Stimulated activated CD8-positive, alpha-beta memory T cell treated with anti-CD3 and anti-CD28 coated beads, Interleukin-7, amount 100 ng/mL, for 24 hours (primary cell): ENCODE measurements around the gene KDM4B.
A peak's percentile ranks its signal among the peaks of the same experiment; 100 is the strongest.

Experiments
- DNase-seq: peaks from one replicate; pipeline ENCODE4 v3.0.0-alpha.2; 2020; ENCODE audit warnings: low read depth

Gene KDM4B

DNA sequence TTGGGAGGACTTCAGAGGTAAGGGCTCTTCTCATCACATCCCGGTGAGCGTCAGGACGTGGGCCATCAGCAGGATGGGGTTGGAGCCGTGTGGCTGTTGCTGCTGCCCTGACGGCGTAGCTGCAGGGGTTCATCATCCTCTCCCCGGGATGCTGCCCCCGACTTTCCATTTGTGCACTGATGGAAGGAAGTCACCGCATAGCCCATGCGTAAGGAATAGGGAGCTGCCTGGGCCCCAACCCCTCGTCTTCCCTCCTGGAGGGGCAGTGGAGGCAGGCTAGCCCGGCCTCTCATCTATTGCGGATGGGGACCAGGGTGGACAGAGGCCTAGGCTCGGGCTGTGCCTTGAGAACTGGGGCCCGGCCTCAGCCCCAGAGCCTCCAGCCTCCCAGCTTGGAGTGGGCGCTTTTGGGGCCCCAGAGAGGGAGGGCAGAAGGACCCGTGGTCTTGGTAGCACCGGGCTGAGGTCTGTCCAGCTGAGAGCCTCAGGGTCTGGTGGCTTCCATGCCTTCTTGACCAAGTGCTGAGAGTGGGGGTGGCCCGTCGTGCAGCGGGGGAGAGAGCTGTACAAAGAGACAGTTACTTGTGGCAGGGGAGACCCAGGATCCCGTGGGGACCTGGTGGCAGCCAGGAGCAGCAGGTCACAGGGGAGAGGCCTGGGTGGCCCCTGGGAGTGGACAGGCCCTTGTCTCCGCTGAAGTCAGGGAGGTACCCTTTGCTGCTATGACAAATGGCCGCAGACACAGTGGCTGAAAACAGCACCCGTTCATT is 44.0 kb downstream of the KDM4B start:
- DNase-seq, result no peak

DNA sequence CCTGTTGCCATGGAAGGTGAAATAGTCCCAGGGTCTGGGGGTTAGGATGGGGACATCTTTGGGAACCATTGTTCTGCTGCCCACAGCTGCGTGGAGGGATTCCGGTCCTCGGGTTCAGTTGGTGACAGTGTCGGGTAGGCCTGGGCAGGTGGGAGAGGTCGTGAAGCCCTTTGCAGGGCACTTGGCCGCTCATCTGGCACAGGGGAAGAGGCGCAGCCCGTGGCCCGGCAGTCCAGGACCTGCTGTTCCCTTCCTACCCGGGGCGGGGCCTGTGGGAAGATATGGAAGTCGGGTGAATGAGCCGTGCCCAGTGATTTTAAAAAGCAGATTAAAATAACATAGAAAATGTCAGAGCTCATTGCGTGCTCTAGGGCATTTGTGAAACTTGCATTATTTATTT is 44.8 kb downstream of the KDM4B start:
- DNase-seq, result no peak

DNA sequence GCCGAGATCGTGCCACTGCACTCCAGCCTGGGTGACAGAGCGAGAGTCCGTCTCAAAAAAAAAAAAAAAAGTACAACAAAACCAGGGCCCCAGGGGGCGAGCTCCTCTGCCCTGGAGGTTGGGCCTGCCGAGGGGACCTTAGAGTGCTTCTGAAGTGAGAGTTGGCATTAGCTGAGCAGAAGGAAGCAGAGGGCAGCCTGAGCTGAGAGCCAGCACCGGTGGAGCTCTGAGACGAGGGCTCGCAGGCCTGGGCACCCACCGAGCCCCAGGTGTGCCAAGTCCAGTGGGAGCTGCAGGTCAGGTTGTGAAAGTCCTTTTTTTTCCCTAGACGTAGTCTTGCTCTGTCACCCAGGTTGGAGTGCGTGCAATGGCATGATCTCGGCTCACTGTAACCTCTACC is 46.0 kb downstream of the KDM4B start:
- DNase-seq, result no peak

DNA sequence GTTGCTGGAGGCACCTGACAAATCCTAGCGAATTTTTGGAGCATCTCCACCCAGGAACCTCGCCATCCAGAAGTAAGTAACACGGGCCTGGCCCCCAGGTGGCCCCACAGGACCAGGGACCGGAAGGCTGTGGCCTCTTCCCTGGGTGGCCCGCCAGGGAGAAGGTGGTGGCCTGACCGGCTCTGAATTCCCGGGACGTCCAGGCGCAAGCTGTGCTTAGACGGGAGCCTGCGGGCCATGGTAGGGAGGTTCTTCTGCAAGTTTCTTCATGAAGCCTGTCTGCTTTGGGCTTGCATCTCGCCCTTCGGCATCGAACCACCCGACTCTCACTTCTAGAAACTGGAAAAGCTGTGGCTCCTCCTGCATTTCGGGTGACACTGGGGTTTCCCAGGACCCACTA is 47.4 kb downstream of the KDM4B start:
- no peak for DNase-seq

DNA sequence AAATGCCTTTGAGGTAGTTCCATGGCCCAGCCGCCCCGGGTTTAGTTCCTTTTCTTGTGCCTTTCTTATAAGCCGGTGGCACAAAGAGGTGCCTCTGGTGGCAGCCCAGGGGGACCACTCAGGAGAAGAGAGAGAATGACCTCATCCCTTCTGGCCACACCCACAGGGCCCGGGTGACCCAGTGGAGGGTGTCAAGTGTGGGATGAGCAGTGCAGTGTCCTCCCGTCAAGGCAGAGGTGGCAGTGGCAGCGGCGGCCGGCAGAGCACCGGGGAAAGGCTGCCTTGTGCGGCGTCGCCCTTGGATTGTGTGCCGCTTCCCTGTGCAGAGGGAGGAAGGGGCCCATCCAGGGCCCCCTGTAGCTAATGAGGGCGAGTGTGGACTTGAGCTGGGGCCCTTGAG is 47.9 kb downstream of the KDM4B start:
- DNase-seq, result no peak

DNA sequence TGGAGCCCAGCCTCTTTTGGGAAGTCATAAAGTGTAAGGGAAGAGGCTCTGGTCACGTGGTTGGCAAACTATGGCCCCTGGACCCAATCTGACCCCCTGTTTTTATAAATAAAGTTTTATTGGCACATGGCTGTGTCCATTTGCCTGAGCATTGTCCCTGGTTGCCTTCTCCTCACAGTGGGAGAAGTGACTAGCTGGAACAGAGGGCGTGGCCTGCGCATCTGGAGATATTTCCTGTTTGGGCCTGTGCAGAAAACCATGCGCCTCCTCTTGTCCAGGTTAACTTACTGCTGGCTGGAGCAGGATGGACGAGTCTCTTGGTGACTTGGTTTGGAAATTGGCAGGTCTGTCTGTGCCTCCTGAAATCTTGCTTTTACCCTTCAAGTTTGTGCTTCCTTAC is 48.3 kb downstream of the KDM4B start:
- DNase-seq, result no peak

DNA sequence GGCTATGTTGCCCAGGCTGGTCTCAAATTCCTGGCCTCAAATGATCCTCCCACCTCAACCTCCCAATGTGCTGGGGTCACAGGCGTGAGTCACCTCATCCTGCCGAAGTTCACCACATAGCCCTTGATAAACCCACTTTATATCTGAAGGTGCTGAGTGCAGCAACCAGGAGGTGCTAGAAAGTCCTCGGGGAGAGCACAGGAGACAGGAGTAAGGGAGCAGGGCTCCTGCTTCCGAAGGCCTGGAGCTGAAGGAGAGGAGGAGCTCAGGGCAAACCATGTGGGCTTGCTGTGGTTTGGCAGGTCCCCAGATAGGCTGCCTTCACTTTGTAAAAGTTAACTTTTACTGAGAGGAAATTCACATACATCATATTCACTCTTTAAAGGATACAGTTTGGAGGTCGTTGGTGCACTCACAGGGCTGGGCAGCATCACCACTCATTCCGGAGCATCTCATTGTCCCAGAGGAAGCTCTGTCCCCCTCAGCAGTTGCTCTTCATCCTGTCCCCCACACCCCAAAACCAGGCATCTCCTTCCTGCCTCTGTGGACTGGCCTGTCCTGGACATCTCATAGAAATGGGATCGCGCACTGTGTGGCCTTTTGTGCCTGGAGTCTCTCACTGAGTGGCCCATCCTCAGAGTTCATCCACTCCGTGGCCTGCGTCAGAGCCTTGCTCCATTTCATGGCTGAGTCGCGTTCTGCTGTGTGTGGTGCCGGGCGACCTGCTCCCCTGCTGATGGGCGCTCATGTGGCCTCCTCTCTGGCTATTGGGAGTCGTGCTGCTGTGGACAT is 49.5 kb downstream of the KDM4B start:
- no peak for DNase-seq

DNA sequence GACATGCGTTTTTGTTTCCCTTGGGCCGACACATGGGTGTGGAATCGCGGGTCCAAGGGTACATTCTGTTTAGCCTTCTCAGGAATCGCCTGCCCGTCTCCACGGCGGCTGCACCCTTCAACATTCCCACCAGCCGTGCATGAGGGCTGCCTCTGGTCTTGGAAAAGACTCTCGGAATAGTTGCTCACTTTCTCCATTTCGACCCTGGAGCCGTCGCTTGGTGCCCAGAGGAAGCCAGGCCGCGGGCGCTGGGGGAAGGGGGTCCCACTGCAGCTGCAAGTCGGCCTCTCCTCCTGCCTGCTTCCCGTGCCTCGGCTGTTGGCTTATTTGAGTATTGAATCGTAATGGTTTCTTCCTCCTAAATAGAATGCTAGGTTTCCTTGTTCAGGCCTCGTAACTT is 51.5 kb downstream of the KDM4B start:
- DNase-seq, result no peak

DNA sequence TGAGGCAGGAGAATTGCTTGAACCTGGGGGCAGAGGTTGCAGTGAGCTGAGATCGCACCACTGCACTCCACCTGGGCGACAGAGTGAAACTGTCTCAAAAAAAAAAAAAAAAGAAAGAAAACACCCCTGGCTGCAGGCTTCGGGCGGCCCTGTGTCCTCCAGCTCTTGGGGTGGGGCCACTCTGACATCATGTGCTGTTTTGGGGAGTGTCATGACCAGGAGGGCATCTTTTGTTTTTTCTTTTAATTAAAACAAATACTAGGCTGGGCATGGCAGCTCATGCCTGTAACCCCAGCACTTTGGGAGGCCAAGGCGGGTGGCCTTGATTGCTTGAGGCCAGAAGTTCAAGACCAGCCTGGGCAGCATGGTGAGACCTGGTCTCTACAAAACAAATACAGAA is 52.1 kb downstream of the KDM4B start:
- no peak for DNase-seq

DNA sequence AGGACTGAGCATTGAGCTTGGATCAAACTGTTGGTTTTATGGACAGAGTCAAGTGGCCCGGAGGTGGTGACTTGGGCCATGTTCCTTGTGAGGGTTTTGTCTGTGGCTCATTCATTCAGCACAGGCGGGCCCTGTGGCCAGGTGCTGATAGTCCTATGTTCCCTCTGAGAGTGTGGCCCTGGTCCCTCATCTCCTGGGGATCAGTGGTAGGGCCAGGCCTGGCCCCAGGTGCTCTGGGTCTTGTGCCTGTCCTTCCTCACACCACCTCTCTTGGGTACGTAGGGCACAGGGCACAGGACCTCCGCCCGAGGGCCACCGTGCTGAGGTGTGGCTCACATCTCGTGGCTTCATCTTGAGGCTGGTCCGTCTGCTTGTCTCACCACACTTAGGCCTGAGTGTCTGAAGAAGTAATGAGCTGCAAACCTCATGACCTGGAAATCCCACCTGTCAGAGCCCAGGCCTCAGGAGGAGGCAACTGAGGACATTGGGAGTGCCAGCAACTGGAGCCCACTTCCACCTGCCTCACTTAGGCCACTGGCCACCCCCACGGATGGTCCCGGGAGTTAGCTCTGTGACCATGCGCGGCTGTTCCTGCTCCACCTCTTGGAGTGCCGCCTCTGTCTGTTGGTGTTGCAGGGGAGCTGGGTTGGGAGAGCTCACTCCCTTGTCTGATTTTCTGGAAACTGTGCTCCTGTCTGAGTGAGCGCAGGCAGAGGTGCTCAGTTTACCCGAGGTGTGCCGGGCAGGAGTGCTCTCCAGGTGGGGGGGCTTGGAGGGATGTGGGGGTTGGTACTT is 53.4 kb downstream of the KDM4B start:
- no peak for DNase-seq

DNA sequence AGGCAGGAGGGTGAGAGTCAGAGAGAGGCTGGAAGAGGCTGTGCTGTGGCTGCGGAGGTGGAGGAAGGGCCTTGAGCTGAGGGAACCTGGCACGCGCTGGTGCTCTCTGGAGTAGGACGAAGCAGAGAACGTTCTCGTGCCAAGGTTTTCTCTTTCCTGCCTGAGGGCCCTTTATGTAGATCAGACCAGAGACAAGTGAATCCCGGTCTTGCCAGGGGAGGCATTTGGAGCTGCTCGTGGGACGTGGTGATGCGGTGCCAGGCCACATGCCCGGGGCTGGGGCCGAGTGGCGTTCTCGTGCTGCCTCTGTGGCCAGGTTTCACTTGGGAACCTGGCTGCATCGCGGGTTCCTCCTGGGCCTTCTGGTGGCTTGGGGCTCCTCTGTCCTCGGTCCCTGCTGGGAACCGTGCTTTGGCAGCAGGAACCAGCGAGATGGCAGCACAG is 54.2 kb downstream of the KDM4B start:
- DNase-seq, result no peak

DNA sequence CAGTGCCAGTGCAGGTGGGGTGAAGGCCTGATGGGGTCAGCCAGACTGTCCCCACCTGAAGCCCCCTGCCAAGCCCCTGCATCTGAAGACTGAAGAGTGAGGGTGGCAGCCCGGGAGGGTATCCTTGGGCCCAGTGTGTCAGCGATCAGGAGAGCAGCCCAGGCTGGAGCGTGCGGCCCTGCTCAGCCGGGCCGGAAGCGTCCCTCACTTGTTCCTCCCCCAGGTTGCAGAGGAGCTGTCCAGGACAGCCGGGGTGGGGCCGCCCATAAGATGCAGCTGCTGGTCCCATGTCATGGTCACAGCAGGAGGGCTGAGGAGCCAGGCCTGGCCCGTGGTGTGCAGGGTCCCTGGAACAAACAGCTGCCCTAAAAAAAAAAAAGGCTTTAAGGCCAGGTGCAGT is 55.4 kb downstream of the KDM4B start:
- DNase-seq, result no peak

DNA sequence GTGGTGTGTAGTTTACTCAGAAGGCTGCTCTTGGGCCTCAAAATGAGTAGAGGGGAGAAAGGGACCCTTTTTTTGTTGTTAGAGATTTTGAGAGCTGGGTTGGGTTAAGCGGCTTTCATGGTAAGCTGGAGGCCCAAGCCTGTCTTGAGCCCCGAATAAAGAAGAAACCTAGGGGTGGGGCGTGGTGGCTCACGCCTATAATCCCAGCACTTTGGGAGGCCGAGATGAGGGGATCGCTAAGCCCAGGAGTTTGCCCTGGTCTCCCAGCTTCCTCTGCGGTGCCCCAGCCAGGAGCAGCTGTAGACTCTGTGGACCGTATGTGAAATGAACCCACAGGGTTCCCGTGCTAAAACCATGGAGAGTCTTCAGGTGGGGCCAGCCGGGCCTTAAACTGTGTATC is 56.1 kb downstream of the KDM4B start:
- no peak for DNase-seq

DNA sequence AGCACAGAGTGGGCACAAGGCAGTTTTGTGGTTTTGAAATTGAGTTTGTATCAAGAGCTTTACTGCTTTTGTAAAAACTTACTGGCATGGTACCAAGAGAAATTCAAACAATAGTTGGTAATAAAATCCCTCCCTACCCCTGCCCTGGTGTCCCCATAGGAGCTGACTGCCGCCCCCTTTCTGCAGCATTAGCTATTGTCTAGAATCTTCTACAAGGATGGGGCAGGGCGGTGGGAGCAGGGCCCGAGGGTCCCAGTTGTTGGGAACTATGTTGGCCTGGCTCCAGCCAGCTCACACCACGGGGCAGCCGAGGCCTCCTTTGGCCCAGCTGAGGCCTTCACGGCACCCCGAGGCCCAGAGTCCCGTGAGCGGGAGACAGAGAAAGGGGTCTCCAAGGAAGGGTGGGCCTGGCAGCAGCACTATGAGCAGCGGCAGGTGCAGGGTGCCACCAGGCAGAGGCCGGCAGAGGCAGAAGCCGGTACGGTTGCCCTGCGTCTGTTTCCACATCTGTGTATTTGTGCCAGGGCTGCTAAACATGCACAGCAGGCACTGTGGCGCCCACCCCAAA is 57.9 kb downstream of the KDM4B start:
- DNase-seq, result no peak

DNA sequence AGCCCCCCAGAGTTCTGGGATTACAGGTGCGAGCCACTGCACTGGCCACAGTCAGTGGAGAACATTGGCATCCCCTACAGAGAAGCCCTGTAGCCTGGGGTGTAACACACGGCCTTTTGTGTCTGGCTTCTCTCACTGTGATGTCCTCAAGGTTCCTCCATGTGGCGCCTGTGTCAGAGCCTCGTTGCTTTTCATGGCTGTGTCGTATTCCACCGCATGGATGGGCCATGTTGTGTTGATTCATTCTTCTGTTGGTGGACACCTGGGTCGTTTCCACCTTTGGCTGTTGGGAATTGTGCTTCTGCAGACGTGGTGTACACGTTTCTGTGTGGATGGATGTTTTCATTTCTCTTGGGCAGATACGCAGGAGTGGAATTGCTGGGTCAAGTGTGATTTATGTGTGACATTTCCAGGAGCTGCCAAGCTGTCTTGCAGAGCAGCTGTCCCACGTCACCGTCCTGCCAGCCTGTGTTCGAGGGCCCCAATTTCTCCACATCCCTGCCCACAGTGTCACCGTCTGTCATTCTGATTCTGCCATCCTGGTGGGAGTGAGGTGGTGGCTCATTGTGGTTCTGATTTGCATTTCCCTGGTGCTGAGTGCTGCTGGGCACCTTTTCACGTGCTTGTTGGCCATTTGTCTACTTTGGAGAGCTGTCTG is 59.4 kb downstream of the KDM4B start:
- DNase-seq, result no peak

DNA sequence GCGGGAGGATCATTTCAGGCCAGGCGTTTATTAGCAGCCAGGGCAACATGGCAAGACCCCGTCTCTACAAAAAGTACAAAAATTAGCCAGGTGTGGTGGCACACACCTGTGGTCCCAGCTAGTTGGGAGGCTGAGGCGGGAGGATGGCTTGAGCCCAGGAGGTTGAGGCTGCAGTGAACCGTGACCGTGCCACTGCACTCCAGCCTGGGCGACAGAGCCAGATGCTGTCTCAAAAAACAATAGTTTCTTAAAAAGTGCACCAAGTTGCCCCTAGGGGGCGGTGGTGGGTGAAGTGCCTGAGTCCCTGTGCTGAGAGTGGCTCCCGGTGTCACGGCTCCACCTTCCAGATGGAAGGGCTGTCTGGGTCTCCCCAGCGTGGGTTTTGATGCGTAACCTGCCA is 60.7 kb downstream of the KDM4B start:
- DNase-seq, result peak; percentile 36

DNA sequence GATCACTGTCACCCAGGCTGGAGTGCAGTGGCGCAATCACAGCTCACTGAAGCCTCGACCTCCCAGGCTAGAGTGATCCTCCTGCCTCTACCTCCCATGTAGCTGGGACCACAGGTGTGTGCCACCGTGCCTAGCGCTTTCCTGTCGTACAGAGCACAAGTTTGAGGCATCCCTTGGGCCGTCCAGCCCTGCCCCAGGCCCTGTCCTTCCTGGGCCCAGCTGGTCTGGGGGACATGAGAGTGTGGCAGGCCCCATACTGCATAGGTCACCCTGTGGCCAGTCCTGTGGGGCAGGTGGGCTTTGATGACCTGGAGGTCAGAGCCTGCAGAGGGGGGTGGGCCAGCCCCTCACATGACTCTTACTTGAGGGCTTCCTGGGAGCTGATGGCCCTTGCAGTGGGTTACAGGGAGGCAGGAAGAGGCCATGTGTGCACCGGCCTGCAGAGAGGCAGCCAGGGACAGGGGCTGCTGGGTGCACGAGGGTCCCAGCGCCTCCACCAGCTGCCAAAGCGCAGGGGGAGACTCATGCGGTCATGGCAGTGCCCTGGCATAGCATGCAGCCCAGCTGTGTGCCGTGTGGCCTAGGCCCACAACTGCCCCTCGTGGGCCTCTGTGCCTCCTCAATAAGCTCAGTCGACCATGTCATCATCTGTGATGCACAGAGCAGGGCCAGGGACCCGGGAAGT is 61.4 kb downstream of the KDM4B start:
- no peak for DNase-seq

DNA sequence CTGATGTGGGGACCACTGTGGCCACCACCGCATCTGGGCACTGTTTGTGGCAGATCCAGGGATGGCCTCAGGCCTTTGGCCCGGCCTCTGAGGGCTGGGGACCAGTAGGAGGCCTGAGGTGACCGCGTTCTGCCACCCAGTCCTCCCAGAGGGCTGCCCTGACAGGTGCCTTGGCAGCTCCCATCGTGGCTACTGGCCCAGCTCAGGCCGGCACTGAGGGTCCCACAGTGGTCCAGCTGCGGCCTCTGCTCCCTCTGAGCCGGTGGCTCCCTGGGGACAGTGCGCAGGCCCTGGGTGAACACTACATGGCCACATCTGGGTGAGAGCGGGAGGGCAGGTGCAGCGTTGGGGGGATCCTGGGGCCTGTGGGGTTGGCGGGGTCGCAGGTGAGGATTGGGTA is 61.9 kb downstream of the KDM4B start:
- DNase-seq, result no peak

DNA sequence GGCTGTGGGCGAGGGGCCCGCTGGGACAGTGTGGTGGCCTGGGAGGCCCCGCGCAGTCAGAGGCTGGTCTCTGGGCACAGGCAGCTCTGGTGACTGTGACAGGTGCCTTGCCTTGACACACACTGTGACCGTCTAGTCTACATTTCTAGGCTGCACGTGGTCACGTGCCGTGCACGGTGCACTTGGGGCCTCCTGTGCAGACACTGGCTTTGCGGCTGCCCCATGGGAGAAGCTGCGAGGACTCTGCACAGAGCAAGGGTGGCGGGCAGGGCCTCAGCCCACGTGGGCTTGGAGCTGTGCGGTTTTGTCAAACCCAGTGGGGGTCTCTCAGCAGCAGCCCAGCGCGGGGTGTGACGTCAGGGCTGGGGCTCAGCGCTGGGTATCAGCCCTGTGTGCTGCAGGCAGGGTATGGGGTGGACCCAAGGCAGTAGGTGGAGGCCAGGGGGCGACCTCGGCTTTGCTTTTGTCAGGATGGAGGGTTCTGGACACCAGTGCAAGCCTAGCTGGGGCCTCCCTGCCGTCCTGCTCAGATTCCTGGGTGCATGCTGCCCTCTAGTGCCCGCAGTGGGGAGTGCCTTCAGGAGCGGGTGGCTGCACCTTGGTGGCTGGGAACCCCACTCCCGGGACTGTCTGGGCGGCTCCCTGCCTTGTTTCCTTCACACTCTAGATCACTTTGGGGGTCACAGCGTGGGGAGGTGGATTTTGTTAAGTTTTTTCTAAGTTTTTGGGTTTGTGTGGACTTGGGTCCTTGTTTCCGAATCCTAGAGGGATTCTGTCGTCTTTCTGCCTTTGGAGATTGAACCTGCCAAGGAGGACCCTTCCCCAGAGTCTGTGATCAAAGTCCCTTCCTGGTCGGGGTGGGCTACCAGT is 62.6 kb downstream of the KDM4B start:
- DNase-seq, result peak; percentile 82
